T-cell (primary cell): ENCODE results near the gene ABLIM1. TPM values are rescaled to one million over a fixed set of nuclear protein-coding genes. Genes with fewer than 3 reads are reported as not detected.

Experiments
- ATAC-seq, 4 experiments: fragments of 200-7000 bp in 3 of 4; fragments of 150-1000 bp in 1 of 4; cut with Tn5 transposase; replicated peaks in 1 of 4; 1 replicate in 3 of 4; 2 replicates in 1 of 4; pipeline ENCODE4 v1.10.0; 2021; ENCODE audit warnings: moderate library complexity in 3 of 4, mild to moderate bottlenecking in 2 of 4, moderate number of reproducible peaks in 1 of 4
- CTCF ChIA-PET, 2 donors: fragments of 300-600 bp; sonication (Branson Sonifier 250); formaldehyde crosslinking; loops; one replicate each; lab custom pipeline; 2022; ENCODE audit warnings: antibody characterized with exemption in 2 of 2; lab: Charles Lee
- POLR2A ChIA-PET, 2 donors: fragments of 300-600 bp; sonication (Branson Sonifier 250); formaldehyde crosslinking; loops; one replicate each; lab custom pipeline; 2022; ENCODE audit warnings: antibody characterized with exemption in 2 of 2; lab: Charles Lee
- DNase-seq, 35 experiments: peaks; one replicate each; pipeline versions ENCODE4 v3.0.0 to v3.0.0-alpha.2; 2013 to 2023
- H3K27ac ChIP-seq: one replicate; pipeline ENCODE4 v1.5.1; 2013; ENCODE audit warnings: low read length
- H3K27me3 ChIP-seq, 2 experiments: replicated peaks in 1 of 2; 1 replicate in 1 of 2; 2 replicates in 1 of 2; pipeline versions ENCODE4 v1.6.1 to v1.7.0; 2013; ENCODE audit warnings: low read length in 1 of 2, mixed read lengths in 1 of 2; ENCODE audit not compliant: control insufficient read depth in 2 of 2, insufficient read depth in 2 of 2; ENCODE audit errors: extremely low read depth in 1 of 2
- H3K36me3 ChIP-seq, 2 donors: 1 replicate in 1 of 2; 2 replicates in 1 of 2; pipeline versions ENCODE4 v1.6.1 to v1.7.0; 2013; ENCODE audit warnings: low read length in 1 of 2; ENCODE audit not compliant: control insufficient read depth in 2 of 2, insufficient read depth in 1 of 2; ENCODE audit errors: extremely low read depth in 1 of 2
- H3K4me1 ChIP-seq, 2 experiments: 1 replicate in 1 of 2; 2 replicates in 1 of 2; pipeline versions ENCODE4 v1.6.1 to v1.7.0; 2013; ENCODE audit warnings: low read length in 2 of 2, mixed read lengths in 1 of 2; ENCODE audit not compliant: insufficient read depth in 2 of 2, control insufficient read depth in 1 of 2; ENCODE audit errors: extremely low read depth in 1 of 2
- H3K4me3 ChIP-seq, 2 donors: 1 replicate in 1 of 2; 2 replicates in 1 of 2; pipeline versions ENCODE4 v1.5.1 to v1.7.0; 2013; ENCODE audit warnings: mild to moderate bottlenecking in 2 of 2, low read length in 1 of 2, moderate library complexity in 1 of 2; ENCODE audit not compliant: control insufficient read depth in 1 of 2; ENCODE audit errors: extremely low read depth in 1 of 2
- H3K9me3 ChIP-seq: 2 replicates; pipeline ENCODE4 v1.7.0; 2013
- H3K27ac Mint-ChIP-seq, 2 donors: one replicate each; pipeline ENCODE4 v1.8.0; 2020 to 2021; ENCODE audit warnings: mild to moderate bottlenecking in 2 of 2, mixed read lengths in 2 of 2
- H3K27me3 Mint-ChIP-seq, 2 donors: one replicate each; pipeline ENCODE4 v1.8.0; 2021 to 2022; ENCODE audit warnings: mixed read lengths in 2 of 2
- H3K36me3 Mint-ChIP-seq: one replicate; pipeline ENCODE4 v1.8.0; 2021; ENCODE audit warnings: mixed read lengths
- H3K4me1 Mint-ChIP-seq, 3 donors: one replicate each; pipeline ENCODE4 v1.8.0; 2020 to 2022; ENCODE audit warnings: mixed read lengths in 3 of 3, mild to moderate bottlenecking in 1 of 3
- H3K4me3 Mint-ChIP-seq, 3 donors: one replicate each; pipeline ENCODE4 v1.8.0; 2020 to 2022; ENCODE audit warnings: mild to moderate bottlenecking in 3 of 3, mixed read lengths in 3 of 3, moderate library complexity in 3 of 3
- H3K9me3 Mint-ChIP-seq, 3 donors: one replicate each; pipeline ENCODE4 v1.8.0; 2020 to 2022; ENCODE audit warnings: mixed read lengths in 3 of 3
- WGBS: methylation state at CpG from one replicate; pipeline ENCODE4 v1.1.5; 2013; ENCODE audit warnings: missing lambda C conversion rate; ENCODE audit not compliant: insufficient coverage; 5-methylcytosine and 5-hydroxymethylcytosine counted together
- total RNA-seq, 35 experiments: library from RNA in 6 of 35; stranded (reverse) in 6 of 35; fragments of 120-200 nt in 1 of 35; gene quantifications; one replicate each; pipeline versions ENCODE4 v1.2.1 to v1.2.4 and lab custom pipeline; 2013 to 2026

Gene ABLIM1
- total RNA-seq, 5 donors from 2014 or later (not counting 1 experiment from before 2014, with no cell fraction given), result 212 to 311 (median 266) TPM

- H3K4me1 ChIP-seq, result peaks cover 50 to 65% of the 10 kb centered on the region in 2 experiments
Observed at GRCh38 chr10:114504769-114505579, 153.1 kb downstream of the ABLIM1 start.

GRCh38 chr10:114502074-114502473 lies 156.0 kb downstream of the ABLIM1 start:
- peak overlapping the region in 1 of 3 donors; percentile 57 for H3K4me3 Mint-ChIP-seq
- DNase-seq (no peak), ATAC-seq (no peak)
- Histone ChIP-seq H3K27ac (no peak overlapping the region), H3K4me1 (peaks cover 44 to 74% of the 10 kb centered on the region in 2 experiments), H3K27me3 (no peaks in the 10 kb centered on the region), H3K36me3 (peaks cover 0 to 6% of the 10 kb centered on the region in 2 donors), H3K4me3 (no peak overlapping the region), H3K9me3 (no peaks in the 10 kb centered on the region)
- H3K4me1 Mint-ChIP-seq, result peaks cover 92 to 95% (median 93%) of the 10 kb centered on the region in 3 donors
- ChIA-PET CTCF (no interaction called here), POLR2A (no interaction called here)
- no peaks in the 10 kb centered on the region for H3K9me3 Mint-ChIP-seq
- WGBS, result no CpG with 5 or more reads among the region's 1 CpG
- no peaks in the 10 kb centered on the region for H3K27me3 Mint-ChIP-seq
- H3K36me3 Mint-ChIP-seq, result peaks cover 47% of the 10 kb centered on the region
- peak overlapping the region; percentile 76 to 78 for H3K27ac Mint-ChIP-seq

More at GRCh38 chr10:114504769-114505579, 153.1 kb downstream of the ABLIM1 start:
- no CpG with 5 or more reads among the region's 3 CpGs for whole genome bisulfite sequencing
- Mint-ChIP-seq H3K36me3 (peaks cover 57% of the 10 kb centered on the region), H3K9me3 (no peaks in the 10 kb centered on the region), H3K27ac (peak overlapping the region; percentile 58 to 82), H3K27me3 (no peaks in the 10 kb centered on the region), H3K4me3 (peak overlapping the region in 1 of 3 donors; percentile 24), H3K4me1 (peaks cover 94 to 96% (median 95%) of the 10 kb centered on the region in 3 donors)
- H3K27ac ChIP-seq, result no peak overlapping the region
- ATAC-seq (no peak), DNase-seq (no peak)
- H3K27me3 ChIP-seq, result no peaks in the 10 kb centered on the region
- CTCF ChIA-PET, result interaction anchor here (0.6 to 1.6 kb wide), 4 partner anchors 13 to 59 kb away, joined by 3 to 6 read pairs (median 4); no protein-coding TSS in a partner anchor
- peaks cover 0 to 11% of the 10 kb centered on the region in 2 donors for H3K36me3 ChIP-seq
- POLR2A ChIA-PET, result interaction anchor here in 1 of 2 donors (0.9 kb wide), 1 partner anchor 11 kb away, joined by 4 read pairs; no protein-coding TSS in a partner anchor
- no peaks in the 10 kb centered on the region for H3K9me3 ChIP-seq
- no peak overlapping the region for H3K4me3 ChIP-seq

DNA sequence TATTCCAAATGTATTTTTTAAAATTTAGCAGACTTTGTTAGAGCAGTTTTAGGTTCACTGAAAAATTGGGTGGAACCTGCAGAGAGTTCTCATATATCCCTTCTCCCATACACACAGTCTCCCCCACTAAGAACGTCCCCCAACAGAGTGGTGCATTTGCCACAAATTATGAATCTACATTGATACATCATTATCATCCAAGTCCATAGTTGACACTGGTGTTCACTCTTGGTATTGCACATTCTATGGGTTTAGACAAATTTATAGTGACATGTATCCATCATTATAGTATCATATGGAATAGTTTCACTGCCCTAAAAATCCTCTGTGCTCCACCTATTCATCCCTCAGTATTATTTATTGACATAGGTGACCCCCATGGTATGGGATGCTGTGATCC lies 156.4 kb downstream of the ABLIM1 start:
- Mint-ChIP-seq H3K4me3 (peak overlapping the region in 1 of 3 donors; percentile 57), H3K27ac (peak overlapping the region; percentile 76 to 78), H3K36me3 (peaks cover 42% of the 10 kb centered on the region), H3K27me3 (no peaks in the 10 kb centered on the region), H3K4me1 (peaks cover 92 to 95% (median 93%) of the 10 kb centered on the region in 3 donors), H3K9me3 (no peaks in the 10 kb centered on the region)
- ATAC-seq (no peak), DNase-seq (no peak)
- POLR2A ChIA-PET, result interaction anchor here in 1 of 2 donors (1.4 kb wide), 1 partner anchor 12 kb away, joined by 4 read pairs; no protein-coding TSS in a partner anchor
- CTCF ChIA-PET, result interaction anchor here in 1 of 2 donors (1.0 kb wide), 1 partner anchor 11 kb away, joined by 10 read pairs; no protein-coding TSS in a partner anchor
- Histone ChIP-seq H3K36me3 (peaks cover 0 to 8% of the 10 kb centered on the region in 2 donors), H3K4me1 (peaks cover 48 to 72% of the 10 kb centered on the region in 2 experiments), H3K9me3 (no peaks in the 10 kb centered on the region), H3K27me3 (no peaks in the 10 kb centered on the region), H3K27ac (no peak overlapping the region), H3K4me3 (no peak overlapping the region)
- WGBS, result no CpG with 5 or more reads among the region's 1 CpG

DNA sequence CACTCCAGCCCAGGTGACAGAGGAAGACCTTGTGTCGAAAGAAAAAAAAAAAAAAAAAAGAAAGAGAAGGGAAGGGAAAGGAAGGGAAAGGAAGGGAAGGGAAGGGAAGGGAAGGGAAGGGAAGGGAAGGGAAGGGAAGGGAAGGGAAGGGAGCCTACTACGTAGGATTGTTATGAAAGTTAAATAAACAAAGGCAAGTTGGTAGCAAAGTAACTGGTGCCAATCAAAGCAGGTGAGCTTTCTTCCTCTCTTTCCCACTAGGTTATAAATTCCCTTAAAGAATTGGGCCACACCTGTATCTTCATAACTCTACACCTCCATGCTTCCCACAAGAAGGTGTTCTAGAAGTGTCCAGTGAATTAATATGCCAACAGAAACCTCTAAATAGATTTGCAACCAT lies 157.4 kb downstream of the ABLIM1 start:
- POLR2A ChIA-PET, result interaction anchor here (0.8 to 1.6 kb wide), 4 partner anchors 13 to 26 kb away, joined by 3 to 5 read pairs (median 4); no protein-coding TSS in a partner anchor
- no peak for DNase-seq

DNA sequence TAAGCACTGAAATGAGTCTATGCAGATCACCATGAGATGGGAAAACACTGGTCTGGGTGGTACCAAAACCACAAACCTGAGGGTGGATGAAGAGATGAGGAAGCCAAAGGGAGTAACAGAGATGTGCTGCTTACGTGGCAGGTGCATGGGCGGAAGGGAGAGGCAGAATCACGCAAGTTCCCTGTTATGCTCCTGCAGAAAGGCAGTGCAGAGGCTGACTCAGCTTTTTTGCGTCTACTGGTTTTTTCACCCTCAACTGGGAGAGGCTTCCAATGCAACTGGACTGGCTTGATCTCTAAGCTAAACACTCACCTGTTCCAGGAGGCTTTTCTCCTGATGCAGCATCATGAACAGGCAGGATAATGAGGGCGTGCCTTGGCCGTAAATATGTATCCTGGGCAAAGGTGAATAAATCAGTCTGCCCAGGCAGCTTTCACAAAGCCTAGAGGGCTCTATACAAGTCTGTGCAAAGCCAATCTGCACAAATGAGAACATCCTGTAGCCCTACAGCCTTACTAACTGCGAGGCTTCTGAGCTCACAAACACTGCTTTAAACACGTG lies 158.4 kb downstream of the ABLIM1 start:
- ATAC-seq (peak; percentile 66 to 78 (median 72)), DNase-seq (peak in 34 of 35 experiments; percentile 12 to 69 (median 46))
- Histone ChIP-seq H3K4me1 (peaks cover 44 to 65% of the 10 kb centered on the region in 2 experiments), H3K36me3 (peaks cover 0 to 5% of the 10 kb centered on the region in 2 donors), H3K27me3 (no peaks in the 10 kb centered on the region), H3K4me3 (peak overlapping the region in 1 of 2 donors; percentile 47), H3K27ac (peak overlapping the region; percentile 63), H3K9me3 (no peaks in the 10 kb centered on the region)
- no peaks in the 10 kb centered on the region for H3K27me3 Mint-ChIP-seq
- H3K4me3 Mint-ChIP-seq, result peak overlapping the region; percentile 42 to 56 (median 54)
- peaks cover 39% of the 10 kb centered on the region for H3K36me3 Mint-ChIP-seq
- peaks cover 92 to 93% (median 92%) of the 10 kb centered on the region in 3 donors for H3K4me1 Mint-ChIP-seq
- ChIA-PET POLR2A (interaction anchor here (0.6 to 1.6 kb wide), 5 partner anchors 11 to 27 kb away, joined by 3 to 5 read pairs (median 4); no protein-coding TSS in a partner anchor), CTCF (interaction anchor here (0.6 to 1.2 kb wide), 4 partner anchors 11 to 19 kb away, joined by 3 to 4 read pairs (median 3); no protein-coding TSS in a partner anchor)
- H3K27ac Mint-ChIP-seq, result peak overlapping the region; percentile 81 to 89
- no peaks in the 10 kb centered on the region for H3K9me3 Mint-ChIP-seq
- WGBS, result 54% methylated on average over 4 of the region's 8 CpGs

More for the DNA sequence above, 157.4 kb downstream of the ABLIM1 start:
- CTCF ChIA-PET, result interaction anchor here (0.5 to 1.2 kb wide), 4 partner anchors 12 to 27 kb away, joined by 3 to 10 read pairs (median 3); no protein-coding TSS in a partner anchor
- Histone ChIP-seq H3K27ac (peak overlapping the region; percentile 63), H3K9me3 (no peaks in the 10 kb centered on the region), H3K4me1 (peaks cover 50 to 67% of the 10 kb centered on the region in 2 experiments), H3K36me3 (peaks cover 0 to 10% of the 10 kb centered on the region in 2 donors), H3K4me3 (no peak overlapping the region), H3K27me3 (no peaks in the 10 kb centered on the region)
- no peaks in the 10 kb centered on the region for H3K27me3 Mint-ChIP-seq
- no peak for ATAC-seq
- peak overlapping the region in 1 of 3 donors; percentile 56 for H3K4me3 Mint-ChIP-seq
- H3K36me3 Mint-ChIP-seq, result peaks cover 37% of the 10 kb centered on the region
- H3K4me1 Mint-ChIP-seq, result peaks cover 92 to 94% (median 92%) of the 10 kb centered on the region in 3 donors
- no CpG with 5 or more reads among the region's 2 CpGs for WGBS
- peak overlapping the region; percentile 81 to 89 for H3K27ac Mint-ChIP-seq
- no peaks in the 10 kb centered on the region for H3K9me3 Mint-ChIP-seq
